ENCODE results near the gene ZNF862. TPM values are rescaled to one million over a fixed set of nuclear protein-coding genes. Genes with fewer than 3 reads are reported as not detected.

Gene ZNF862
- total RNA-seq, 1 experiment from 2014 or later: 5.7 TPM

DNA sequence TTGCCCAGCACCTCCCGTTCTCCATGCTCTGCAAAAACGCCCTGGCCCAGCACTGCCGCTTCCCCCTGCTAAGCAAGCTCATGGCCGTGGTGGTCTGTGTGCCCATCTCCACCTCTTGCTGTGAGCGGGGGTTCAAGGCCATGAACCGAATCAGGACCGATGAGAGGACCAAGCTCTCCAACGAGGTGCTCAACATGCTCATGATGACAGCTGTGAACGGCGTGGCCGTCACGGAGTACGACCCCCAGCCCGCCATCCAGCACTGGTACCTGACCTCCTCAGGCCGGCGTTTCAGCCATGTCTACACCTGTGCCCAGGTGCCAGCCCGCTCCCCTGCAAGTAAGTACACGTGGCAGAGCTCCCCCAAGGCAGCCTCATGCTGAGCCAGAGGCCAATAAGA, 24.0 kb downstream of the ZNF862 start:
- DNase-seq (ENCODE audit: low spot score): no peak
- H3K27me3 ChIP-seq (replicated peaks; ENCODE audit: insufficient read depth, low read depth, low read length, poor library complexity): no peaks in the 10 kb centered on the region
- H3K36me3 ChIP-seq (ENCODE audit: insufficient read depth, low read length, poor library complexity, severe bottlenecking): no peaks in the 10 kb centered on the region
- no peak for TF ChIP-seq EZH2 (IDR thresholded peaks at IDR 0.05; ENCODE audit: borderline replicate concordance, low read depth, low read length, poor library complexity, severe bottlenecking)
- TF ChIP-seq, protein P1, sequence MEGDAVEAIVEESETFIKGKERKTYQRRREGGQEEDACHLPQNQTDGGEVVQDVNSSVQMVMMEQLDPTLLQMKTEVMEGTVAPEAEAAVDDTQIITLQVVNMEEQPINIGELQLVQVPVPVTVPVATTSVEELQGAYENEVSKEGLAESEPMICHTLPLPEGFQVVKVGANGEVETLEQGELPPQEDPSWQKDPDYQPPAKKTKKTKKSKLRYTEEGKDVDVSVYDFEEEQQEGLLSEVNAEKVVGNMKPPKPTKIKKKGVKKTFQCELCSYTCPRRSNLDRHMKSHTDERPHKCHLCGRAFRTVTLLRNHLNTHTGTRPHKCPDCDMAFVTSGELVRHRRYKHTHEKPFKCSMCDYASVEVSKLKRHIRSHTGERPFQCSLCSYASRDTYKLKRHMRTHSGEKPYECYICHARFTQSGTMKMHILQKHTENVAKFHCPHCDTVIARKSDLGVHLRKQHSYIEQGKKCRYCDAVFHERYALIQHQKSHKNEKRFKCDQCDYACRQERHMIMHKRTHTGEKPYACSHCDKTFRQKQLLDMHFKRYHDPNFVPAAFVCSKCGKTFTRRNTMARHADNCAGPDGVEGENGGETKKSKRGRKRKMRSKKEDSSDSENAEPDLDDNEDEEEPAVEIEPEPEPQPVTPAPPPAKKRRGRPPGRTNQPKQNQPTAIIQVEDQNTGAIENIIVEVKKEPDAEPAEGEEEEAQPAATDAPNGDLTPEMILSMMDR (conservative IDR thresholded peaks at IDR 0.05; ENCODE audit: low read depth, low read length): no peak
- ChIA-PET POLR2A (ENCODE audit: low non-redundant PET) (no interaction called here), CTCF (no interaction called here)
- H3K27ac ChIP-seq (ENCODE audit: low read depth, low read length, poor library complexity, severe bottlenecking): no peak overlapping the region
- BruUV-seq (replicated peaks): no TSS peak
- H3K4me1 ChIP-seq (ENCODE audit: insufficient read depth, low read length, poor library complexity, severe bottlenecking): no peaks in the 10 kb centered on the region
- no peaks in the 10 kb centered on the region for H3K9me3 ChIP-seq (ENCODE audit: low read depth, low read length, poor library complexity, severe bottlenecking)
- intact Hi-C loops (cut with micrococcal nuclease; ENCODE audit: unreplicated experiment): no loop called here
- no peak overlapping the region for H3K4me3 ChIP-seq (ENCODE audit: low read depth, low read length, poor library complexity, severe bottlenecking)

DNA sequence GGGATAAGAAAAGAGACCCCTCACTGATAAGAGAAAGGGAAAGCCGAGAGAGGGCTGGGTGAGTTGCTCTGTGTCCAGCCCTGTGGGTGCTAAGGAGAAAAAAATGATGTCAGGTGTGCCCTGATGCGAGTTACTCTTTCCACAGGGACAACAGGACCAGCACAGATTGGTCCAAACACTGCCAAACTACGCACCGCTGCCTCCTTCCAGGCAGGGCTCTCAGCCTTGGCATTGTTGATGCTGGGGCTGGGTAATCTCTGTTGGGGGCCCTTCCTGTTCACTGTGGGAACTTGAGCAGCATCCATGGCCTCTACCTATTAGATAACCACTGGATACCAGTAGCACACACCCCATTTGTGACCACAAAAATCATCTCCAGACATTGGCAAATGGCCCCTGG, 25.3 kb downstream of the ZNF862 start:
- Histone ChIP-seq H3K36me3 (ENCODE audit: insufficient read depth, low read length, poor library complexity, severe bottlenecking) (no peaks in the 10 kb centered on the region), H3K27me3 (replicated peaks; ENCODE audit: insufficient read depth, low read depth, low read length, poor library complexity) (no peaks in the 10 kb centered on the region), H3K4me1 (ENCODE audit: insufficient read depth, low read length, poor library complexity, severe bottlenecking) (no peaks in the 10 kb centered on the region), H3K4me3 (ENCODE audit: low read depth, low read length, poor library complexity, severe bottlenecking) (no peak overlapping the region), H3K27ac (ENCODE audit: low read depth, low read length, poor library complexity, severe bottlenecking) (no peak overlapping the region), H3K9me3 (ENCODE audit: low read depth, low read length, poor library complexity, severe bottlenecking) (no peaks in the 10 kb centered on the region)
- no TSS peak for BruUV-seq (replicated peaks)
- no peak for DNase-seq (ENCODE audit: low spot score)
- no peak for TF ChIP-seq EZH2 (IDR thresholded peaks at IDR 0.05; ENCODE audit: borderline replicate concordance, low read depth, low read length, poor library complexity, severe bottlenecking)
- TF ChIP-seq, protein P1 (conservative IDR thresholded peaks at IDR 0.05; ENCODE audit: low read depth, low read length): no peak
- ChIA-PET CTCF (no interaction called here), POLR2A (ENCODE audit: low non-redundant PET) (no interaction called here)
- intact Hi-C loops (cut with micrococcal nuclease; ENCODE audit: unreplicated experiment): no loop called here

DNA sequence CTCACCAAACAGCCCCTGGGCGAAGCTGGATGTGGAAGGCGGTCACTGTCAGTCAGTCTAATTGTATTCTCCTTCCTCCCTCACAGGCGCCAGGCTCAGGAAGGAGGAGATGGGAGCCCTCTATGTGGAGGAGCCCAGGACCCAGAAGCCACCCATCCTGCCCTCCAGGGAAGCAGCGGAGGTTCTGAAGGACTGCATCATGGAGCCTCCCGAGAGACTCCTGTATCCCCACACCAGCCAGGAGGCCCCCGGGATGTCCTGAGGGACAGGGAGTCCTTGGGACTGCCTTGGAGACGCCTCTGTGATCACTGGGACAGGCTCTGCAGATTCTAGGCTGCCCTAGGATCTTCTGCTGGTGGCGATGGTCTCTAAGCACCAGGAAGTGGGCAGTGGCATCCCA, 25.8 kb downstream of the ZNF862 start:
- Histone ChIP-seq H3K27me3 (replicated peaks; ENCODE audit: insufficient read depth, low read depth, low read length, poor library complexity) (no peaks in the 10 kb centered on the region), H3K9me3 (ENCODE audit: low read depth, low read length, poor library complexity, severe bottlenecking) (no peaks in the 10 kb centered on the region), H3K27ac (ENCODE audit: low read depth, low read length, poor library complexity, severe bottlenecking) (no peak overlapping the region), H3K36me3 (ENCODE audit: insufficient read depth, low read length, poor library complexity, severe bottlenecking) (no peaks in the 10 kb centered on the region), H3K4me3 (ENCODE audit: low read depth, low read length, poor library complexity, severe bottlenecking) (no peak overlapping the region), H3K4me1 (ENCODE audit: insufficient read depth, low read length, poor library complexity, severe bottlenecking) (no peaks in the 10 kb centered on the region)
- ChIA-PET CTCF (no interaction called here), POLR2A (ENCODE audit: low non-redundant PET) (no interaction called here)
- intact Hi-C loops (cut with micrococcal nuclease; ENCODE audit: unreplicated experiment): no loop called here
- DNase-seq (ENCODE audit: low spot score): no peak
- TF ChIP-seq, protein P1 (conservative IDR thresholded peaks at IDR 0.05; ENCODE audit: low read depth, low read length): no peak
- no peak for TF ChIP-seq EZH2 (IDR thresholded peaks at IDR 0.05; ENCODE audit: borderline replicate concordance, low read depth, low read length, poor library complexity, severe bottlenecking)
- BruUV-seq (replicated peaks): no TSS peak
